Measurements from ENCODE around the gene TTLL5. TPM values are rescaled to one million over a fixed set of nuclear protein-coding genes. Genes with fewer than 3 reads are reported as not detected.

The TTLL5 gene
- total and polyA plus RNA-seq, 2 of the 13 experiments (the other 11 are each of a cell fraction or from before 2014, with no cell fraction given), result 11.8 to 18.8 TPM

DNA sequence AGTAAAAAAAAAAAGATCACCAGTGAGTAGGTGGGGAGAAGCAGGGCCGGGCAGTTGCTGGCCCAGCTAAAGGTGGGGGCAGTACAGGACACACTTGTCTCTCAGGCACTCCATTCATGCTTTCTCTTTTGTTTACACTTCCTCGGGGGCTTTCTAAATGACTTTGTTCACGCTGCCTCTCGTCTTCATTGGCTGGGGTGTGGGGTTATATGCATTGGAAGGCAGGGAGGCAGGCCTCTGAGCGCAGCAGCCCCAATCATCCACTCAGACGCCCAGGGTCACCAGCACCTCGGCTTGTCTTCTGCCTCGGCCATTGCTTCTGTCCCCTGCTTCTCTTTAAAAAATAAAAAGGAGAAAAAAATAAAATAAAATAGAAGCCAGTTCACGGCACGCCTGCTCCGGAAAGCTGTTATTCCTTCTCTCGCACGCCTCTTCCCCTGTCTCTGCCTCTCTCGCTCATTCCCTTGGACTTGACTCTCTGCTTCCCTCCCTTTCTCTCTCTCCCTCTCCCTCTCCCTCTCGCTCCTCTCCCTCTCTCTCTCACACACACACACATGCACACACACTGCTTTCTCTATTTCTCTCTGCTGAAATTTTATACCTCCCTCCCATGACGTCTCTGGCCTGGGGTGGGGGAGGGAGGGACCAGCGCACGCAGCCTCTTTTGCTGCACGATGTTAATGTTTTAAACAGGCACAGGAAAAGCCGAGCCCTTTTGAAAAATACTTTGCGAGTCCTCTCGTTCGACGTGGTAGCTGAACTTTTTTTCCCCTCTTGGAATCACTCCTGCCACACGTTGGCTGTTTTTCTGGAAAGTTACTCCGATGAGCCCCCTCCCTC lies 320.6 kb downstream of the TTLL5 start, which contains the start of gene TGFB3 (continued):
- TF ChIP-seq MED1 (CRISPR knock-in tag; IDR thresholded peaks at IDR 0.05) (no peak), ZFP82 (CRISPR knock-in tag; IDR thresholded peaks at IDR 0.05; ENCODE audit: borderline replicate concordance) (no peak), ZNF7 (CRISPR knock-in tag; IDR thresholded peaks at IDR 0.05) (no peak), HNRNPK (IDR thresholded peaks at IDR 0.05; ENCODE audit: low read depth, low read length, poor library complexity, severe bottlenecking) (no peak), FUBP1 (CRISPR knock-in tag; IDR thresholded peaks at IDR 0.05; ENCODE audit: borderline replicate concordance) (no peak), ZNF550 (CRISPR knock-in tag; IDR thresholded peaks at IDR 0.05; ENCODE audit: borderline replicate concordance) (no peak), SRSF9 (IDR thresholded peaks at IDR 0.05; ENCODE audit: borderline replicate concordance, insufficient read depth, low read depth, low read length, poor library complexity, severe bottlenecking) (no peak), YEATS4 (CRISPR knock-in tag; IDR thresholded peaks at IDR 0.05; ENCODE audit: borderline replicate concordance) (peak; percentile 13; the same call in 1 of the 2 replicates), ZNF143 (CRISPR knock-in tag; IDR thresholded peaks at IDR 0.05) (no peak), PCBP2 (optimal IDR thresholded peaks at IDR 0.05; ENCODE audit: low read depth, low read length, poor library complexity, severe bottlenecking) (no peak), ZNF770 (CRISPR knock-in tag; IDR thresholded peaks at IDR 0.05) (no peak), ZNF614 (CRISPR knock-in tag; IDR thresholded peaks at IDR 0.05; ENCODE audit: borderline replicate concordance) (no peak), MEIS2 (CRISPR knock-in tag; IDR thresholded peaks at IDR 0.05) (no peak), FOXK2 (IDR thresholded peaks at IDR 0.05) (no peak)
- TF ChIP-seq, protein P1, sequence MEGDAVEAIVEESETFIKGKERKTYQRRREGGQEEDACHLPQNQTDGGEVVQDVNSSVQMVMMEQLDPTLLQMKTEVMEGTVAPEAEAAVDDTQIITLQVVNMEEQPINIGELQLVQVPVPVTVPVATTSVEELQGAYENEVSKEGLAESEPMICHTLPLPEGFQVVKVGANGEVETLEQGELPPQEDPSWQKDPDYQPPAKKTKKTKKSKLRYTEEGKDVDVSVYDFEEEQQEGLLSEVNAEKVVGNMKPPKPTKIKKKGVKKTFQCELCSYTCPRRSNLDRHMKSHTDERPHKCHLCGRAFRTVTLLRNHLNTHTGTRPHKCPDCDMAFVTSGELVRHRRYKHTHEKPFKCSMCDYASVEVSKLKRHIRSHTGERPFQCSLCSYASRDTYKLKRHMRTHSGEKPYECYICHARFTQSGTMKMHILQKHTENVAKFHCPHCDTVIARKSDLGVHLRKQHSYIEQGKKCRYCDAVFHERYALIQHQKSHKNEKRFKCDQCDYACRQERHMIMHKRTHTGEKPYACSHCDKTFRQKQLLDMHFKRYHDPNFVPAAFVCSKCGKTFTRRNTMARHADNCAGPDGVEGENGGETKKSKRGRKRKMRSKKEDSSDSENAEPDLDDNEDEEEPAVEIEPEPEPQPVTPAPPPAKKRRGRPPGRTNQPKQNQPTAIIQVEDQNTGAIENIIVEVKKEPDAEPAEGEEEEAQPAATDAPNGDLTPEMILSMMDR (CRISPR knock-in tag; IDR thresholded peaks at IDR 0.05), result no peak
- TF ChIP-seq, protein P2, sequence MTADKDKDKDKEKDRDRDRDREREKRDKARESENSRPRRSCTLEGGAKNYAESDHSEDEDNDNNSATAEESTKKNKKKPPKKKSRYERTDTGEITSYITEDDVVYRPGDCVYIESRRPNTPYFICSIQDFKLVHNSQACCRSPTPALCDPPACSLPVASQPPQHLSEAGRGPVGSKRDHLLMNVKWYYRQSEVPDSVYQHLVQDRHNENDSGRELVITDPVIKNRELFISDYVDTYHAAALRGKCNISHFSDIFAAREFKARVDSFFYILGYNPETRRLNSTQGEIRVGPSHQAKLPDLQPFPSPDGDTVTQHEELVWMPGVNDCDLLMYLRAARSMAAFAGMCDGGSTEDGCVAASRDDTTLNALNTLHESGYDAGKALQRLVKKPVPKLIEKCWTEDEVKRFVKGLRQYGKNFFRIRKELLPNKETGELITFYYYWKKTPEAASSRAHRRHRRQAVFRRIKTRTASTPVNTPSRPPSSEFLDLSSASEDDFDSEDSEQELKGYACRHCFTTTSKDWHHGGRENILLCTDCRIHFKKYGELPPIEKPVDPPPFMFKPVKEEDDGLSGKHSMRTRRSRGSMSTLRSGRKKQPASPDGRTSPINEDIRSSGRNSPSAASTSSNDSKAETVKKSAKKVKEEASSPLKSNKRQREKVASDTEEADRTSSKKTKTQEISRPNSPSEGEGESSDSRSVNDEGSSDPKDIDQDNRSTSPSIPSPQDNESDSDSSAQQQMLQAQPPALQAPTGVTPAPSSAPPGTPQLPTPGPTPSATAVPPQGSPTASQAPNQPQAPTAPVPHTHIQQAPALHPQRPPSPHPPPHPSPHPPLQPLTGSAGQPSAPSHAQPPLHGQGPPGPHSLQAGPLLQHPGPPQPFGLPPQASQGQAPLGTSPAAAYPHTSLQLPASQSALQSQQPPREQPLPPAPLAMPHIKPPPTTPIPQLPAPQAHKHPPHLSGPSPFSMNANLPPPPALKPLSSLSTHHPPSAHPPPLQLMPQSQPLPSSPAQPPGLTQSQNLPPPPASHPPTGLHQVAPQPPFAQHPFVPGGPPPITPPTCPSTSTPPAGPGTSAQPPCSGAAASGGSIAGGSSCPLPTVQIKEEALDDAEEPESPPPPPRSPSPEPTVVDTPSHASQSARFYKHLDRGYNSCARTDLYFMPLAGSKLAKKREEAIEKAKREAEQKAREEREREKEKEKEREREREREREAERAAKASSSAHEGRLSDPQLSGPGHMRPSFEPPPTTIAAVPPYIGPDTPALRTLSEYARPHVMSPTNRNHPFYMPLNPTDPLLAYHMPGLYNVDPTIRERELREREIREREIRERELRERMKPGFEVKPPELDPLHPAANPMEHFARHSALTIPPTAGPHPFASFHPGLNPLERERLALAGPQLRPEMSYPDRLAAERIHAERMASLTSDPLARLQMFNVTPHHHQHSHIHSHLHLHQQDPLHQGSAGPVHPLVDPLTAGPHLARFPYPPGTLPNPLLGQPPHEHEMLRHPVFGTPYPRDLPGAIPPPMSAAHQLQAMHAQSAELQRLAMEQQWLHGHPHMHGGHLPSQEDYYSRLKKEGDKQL (CRISPR knock-in tag; IDR thresholded peaks at IDR 0.05; ENCODE audit: low read depth), result no peak
